ENCODE measurements around the gene ITM2B. TPM values are rescaled to one million over a fixed set of nuclear protein-coding genes. Genes with fewer than 3 reads are reported as not detected.

Gene ITM2B
- total and polyA plus RNA-seq, 2 experiments from 2014 or later = 139 to 318 TPM

- TF ChIP-seq ZNF462 (CRISPR knock-in tag; IDR thresholded peaks at IDR 0.05) (no peak), JUNB (IDR thresholded peaks at IDR 0.05; ENCODE audit: unreplicated experiment) (no peak), CTCF (conservative IDR thresholded peaks at IDR 0.05; ENCODE audit: low read depth in 2 of 2) (no peak), REST (IDR thresholded peaks at IDR 0.05; ENCODE audit: unreplicated experiment) (no peak)
Measured at GRCh38 chr13:48266701-48267639, 34.0 kb downstream of the ITM2B start (continued).

All from GM23338 (cell line).